ENCODE measurements around the gene UBA52. TPM values are rescaled to one million over a fixed set of nuclear protein-coding genes. Genes with fewer than 3 reads are reported as not detected.

Gene UBA52
- total and polyA plus RNA-seq, 10 of the 15 experiments (the other 5 are each of a cell fraction or from before 2014, with no cell fraction given), result 1,131 to 2,392 (median 1,645) TPM

DNA sequence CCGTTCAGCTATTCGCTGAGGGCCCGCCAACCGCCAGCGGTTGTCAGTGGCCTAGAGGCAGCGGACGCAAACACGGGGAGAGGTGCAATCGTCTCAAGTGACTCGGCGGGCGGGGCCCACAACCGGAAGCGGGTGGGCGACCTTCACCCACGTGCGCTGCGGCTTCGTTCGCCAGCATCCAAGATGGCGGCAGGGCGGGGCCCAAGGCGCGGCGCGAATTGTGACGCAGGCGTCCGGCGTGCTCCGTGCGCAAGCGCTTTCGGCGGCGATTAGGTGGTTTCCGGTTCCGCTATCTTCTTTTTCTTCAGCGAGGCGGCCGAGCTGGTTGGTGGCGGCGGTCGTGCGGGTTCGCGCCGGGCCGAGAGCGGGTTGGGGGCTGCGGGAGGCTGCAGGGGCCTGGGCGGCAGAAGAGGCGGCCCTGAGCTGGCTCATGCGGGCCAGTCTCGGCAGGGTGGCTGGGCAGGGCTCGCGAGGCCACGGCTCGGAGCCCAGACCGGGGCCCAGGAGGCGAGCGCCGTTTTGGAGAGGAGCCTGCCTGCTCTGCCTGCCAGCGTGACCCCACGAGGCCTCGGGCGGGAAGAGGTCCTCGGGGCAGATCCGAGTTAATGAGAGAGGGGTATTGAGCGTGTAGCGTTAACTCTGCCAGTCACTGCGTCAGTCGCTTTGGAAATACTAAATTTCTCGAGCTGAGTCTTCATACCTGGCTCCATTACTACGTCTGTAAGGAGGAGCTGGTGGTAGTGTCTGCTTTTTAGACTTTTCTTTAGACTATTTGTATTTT, at the start of gene UBA52 (continued):
- TF ChIP-seq, protein P1, sequence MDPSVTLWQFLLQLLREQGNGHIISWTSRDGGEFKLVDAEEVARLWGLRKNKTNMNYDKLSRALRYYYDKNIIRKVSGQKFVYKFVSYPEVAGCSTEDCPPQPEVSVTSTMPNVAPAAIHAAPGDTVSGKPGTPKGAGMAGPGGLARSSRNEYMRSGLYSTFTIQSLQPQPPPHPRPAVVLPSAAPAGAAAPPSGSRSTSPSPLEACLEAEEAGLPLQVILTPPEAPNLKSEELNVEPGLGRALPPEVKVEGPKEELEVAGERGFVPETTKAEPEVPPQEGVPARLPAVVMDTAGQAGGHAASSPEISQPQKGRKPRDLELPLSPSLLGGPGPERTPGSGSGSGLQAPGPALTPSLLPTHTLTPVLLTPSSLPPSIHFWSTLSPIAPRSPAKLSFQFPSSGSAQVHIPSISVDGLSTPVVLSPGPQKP (IDR thresholded peaks at IDR 0.05; ENCODE audit: low read depth, low read length), result peak; percentile 98
- peak; percentile 93 for TF ChIP-seq SMAD5 (IDR thresholded peaks at IDR 0.05; ENCODE audit: low read depth)
- peak; percentile 37; the same call in 1 of the 2 replicates for TF ChIP-seq SPI1 (IDR thresholded peaks at IDR 0.05; ENCODE audit: borderline replicate concordance, insufficient read depth, low read depth, low read length)
- TF ChIP-seq HCFC1 (IDR thresholded peaks at IDR 0.05; ENCODE audit: low read length), result peak; percentile 91
- TF ChIP-seq TCF7 (IDR thresholded peaks at IDR 0.05; ENCODE audit: borderline replicate concordance), result no peak
- no peak for TF ChIP-seq FOXM1 (IDR thresholded peaks at IDR 0.05; ENCODE audit: low read depth, low read length)
- TF ChIP-seq RBBP5 (conservative IDR thresholded peaks at IDR 0.05), result no peak
- no peak; the same call in 1 of the 2 replicates for TF ChIP-seq ATF7 (IDR thresholded peaks at IDR 0.05; ENCODE audit: low read depth)
- TF ChIP-seq FOS (IDR thresholded peaks at IDR 0.05; ENCODE audit: borderline replicate concordance, extremely low read depth, insufficient read length), result no peak
- TF ChIP-seq STAT1 (conservative IDR thresholded peaks at IDR 0.05), result 0 out of 2 replicates have a peak, but pooled peaks have one; percentile 32
- TF ChIP-seq, protein P2, sequence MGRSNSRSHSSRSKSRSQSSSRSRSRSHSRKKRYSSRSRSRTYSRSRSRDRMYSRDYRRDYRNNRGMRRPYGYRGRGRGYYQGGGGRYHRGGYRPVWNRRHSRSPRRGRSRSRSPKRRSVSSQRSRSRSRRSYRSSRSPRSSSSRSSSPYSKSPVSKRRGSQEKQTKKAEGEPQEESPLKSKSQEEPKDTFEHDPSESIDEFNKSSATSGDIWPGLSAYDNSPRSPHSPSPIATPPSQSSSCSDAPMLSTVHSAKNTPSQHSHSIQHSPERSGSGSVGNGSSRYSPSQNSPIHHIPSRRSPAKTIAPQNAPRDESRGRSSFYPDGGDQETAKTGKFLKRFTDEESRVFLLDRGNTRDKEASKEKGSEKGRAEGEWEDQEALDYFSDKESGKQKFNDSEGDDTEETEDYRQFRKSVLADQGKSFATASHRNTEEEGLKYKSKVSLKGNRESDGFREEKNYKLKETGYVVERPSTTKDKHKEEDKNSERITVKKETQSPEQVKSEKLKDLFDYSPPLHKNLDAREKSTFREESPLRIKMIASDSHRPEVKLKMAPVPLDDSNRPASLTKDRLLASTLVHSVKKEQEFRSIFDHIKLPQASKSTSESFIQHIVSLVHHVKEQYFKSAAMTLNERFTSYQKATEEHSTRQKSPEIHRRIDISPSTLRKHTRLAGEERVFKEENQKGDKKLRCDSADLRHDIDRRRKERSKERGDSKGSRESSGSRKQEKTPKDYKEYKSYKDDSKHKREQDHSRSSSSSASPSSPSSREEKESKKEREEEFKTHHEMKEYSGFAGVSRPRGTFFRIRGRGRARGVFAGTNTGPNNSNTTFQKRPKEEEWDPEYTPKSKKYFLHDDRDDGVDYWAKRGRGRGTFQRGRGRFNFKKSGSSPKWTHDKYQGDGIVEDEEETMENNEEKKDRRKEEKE (IDR thresholded peaks at IDR 0.05), result no peak
- no peak for TF ChIP-seq KAT2A (conservative IDR thresholded peaks at IDR 0.05; ENCODE audit: control insufficient read depth, low read depth, low read length)
- TF ChIP-seq NR2C1 (IDR thresholded peaks at IDR 0.05), result peak; percentile 86
- 0 out of 2 replicates have a peak, but pooled peaks have one; percentile 16 for TF ChIP-seq ZBED1 (IDR thresholded peaks at IDR 0.05; ENCODE audit: borderline replicate concordance)
- TF ChIP-seq, protein P3, sequence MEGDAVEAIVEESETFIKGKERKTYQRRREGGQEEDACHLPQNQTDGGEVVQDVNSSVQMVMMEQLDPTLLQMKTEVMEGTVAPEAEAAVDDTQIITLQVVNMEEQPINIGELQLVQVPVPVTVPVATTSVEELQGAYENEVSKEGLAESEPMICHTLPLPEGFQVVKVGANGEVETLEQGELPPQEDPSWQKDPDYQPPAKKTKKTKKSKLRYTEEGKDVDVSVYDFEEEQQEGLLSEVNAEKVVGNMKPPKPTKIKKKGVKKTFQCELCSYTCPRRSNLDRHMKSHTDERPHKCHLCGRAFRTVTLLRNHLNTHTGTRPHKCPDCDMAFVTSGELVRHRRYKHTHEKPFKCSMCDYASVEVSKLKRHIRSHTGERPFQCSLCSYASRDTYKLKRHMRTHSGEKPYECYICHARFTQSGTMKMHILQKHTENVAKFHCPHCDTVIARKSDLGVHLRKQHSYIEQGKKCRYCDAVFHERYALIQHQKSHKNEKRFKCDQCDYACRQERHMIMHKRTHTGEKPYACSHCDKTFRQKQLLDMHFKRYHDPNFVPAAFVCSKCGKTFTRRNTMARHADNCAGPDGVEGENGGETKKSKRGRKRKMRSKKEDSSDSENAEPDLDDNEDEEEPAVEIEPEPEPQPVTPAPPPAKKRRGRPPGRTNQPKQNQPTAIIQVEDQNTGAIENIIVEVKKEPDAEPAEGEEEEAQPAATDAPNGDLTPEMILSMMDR (IDR thresholded peaks at IDR 0.05 in 2 of 3, conservative IDR thresholded peaks at IDR 0.05 in 1 of 3; ENCODE audit: control insufficient read depth in 2 of 3, extremely low read depth in 1 of 3, insufficient read depth in 1 of 3, low read depth in 3 of 3, low read length in 3 of 3), result no peak
- TF ChIP-seq RFX5 (IDR thresholded peaks at IDR 0.05; ENCODE audit: low read depth, low read length), result peak; percentile 85
- peak; percentile 98 for TF ChIP-seq POLR2AphosphoS5 (IDR thresholded peaks at IDR 0.05; ENCODE audit: low read length)
- peak; percentile 82 for TF ChIP-seq SP1 (IDR thresholded peaks at IDR 0.05; ENCODE audit: low read depth, low read length)
- peak; percentile 94 for TF ChIP-seq PML (IDR thresholded peaks at IDR 0.05; ENCODE audit: low read length)
- TF ChIP-seq PAX5 (IDR thresholded peaks at IDR 0.05; ENCODE audit: borderline replicate concordance, low read depth, low read length), result peak; percentile 59; the same call in 1 of the 2 replicates
- TF ChIP-seq ZSCAN29 (IDR thresholded peaks at IDR 0.05), result no peak
- TF ChIP-seq, protein P4, sequence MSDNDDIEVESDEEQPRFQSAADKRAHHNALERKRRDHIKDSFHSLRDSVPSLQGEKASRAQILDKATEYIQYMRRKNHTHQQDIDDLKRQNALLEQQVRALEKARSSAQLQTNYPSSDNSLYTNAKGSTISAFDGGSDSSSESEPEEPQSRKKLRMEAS (IDR thresholded peaks at IDR 0.05; ENCODE audit: low read depth, low read length), result peak; percentile 99
- TF ChIP-seq CBX5 (IDR thresholded peaks at IDR 0.05; ENCODE audit: low read depth), result no peak
- no peak for TF ChIP-seq YBX1 (IDR thresholded peaks at IDR 0.05)
